ENCODE data around the gene PRKCE.
"Not testable (repeated sequence)": the region's sequence is repeated elsewhere in the genome, so short reads cannot be mapped to it uniquely, and the experiment has no call there.

Gene PRKCE

GRCh38 chr2:45856391-45857274, 205.2 kb downstream of the PRKCE start:
- in situ Hi-C loops (cut with MboI; ENCODE audit: low sequenced_read_pairs, unreplicated experiment): no loop called here
- no peak for TF ChIP-seq CTCF (IDR thresholded peaks at IDR 0.05; ENCODE audit: borderline replicate concordance, control extremely low read depth, extremely low read depth, insufficient read depth, missing control alignments)

GRCh38 chr2:45857275-45857609, 205.8 kb downstream of the PRKCE start:
- no peak for TF ChIP-seq CTCF (IDR thresholded peaks at IDR 0.05; ENCODE audit: borderline replicate concordance, control extremely low read depth, extremely low read depth, insufficient read depth, missing control alignments)
- in situ Hi-C loops (cut with MboI; ENCODE audit: low sequenced_read_pairs, unreplicated experiment): no loop called here
- no peak for DNase-seq (ENCODE audit: low spot score)

More at GRCh38 chr2:45856391-45857274, 205.2 kb downstream of the PRKCE start:
- no peak for DNase-seq (ENCODE audit: low spot score)

GRCh38 chr2:45857867-45858520, 206.5 kb downstream of the PRKCE start:
- in situ Hi-C loops (cut with MboI; ENCODE audit: low sequenced_read_pairs, unreplicated experiment): no loop called here
- no peak for DNase-seq (ENCODE audit: low spot score)
- no peak for TF ChIP-seq CTCF (IDR thresholded peaks at IDR 0.05; ENCODE audit: borderline replicate concordance, control extremely low read depth, extremely low read depth, insufficient read depth, missing control alignments)

- DNase-seq (ENCODE audit: low spot score): not testable (repeated sequence)
Observed at GRCh38 chr2:45858872-45859271, 207.4 kb downstream of the PRKCE start.

GRCh38 chr2:45859682-45860081, 208.2 kb downstream of the PRKCE start:
- no peak for DNase-seq (ENCODE audit: low spot score)
- in situ Hi-C loops (cut with MboI; ENCODE audit: low sequenced_read_pairs, unreplicated experiment): no loop called here
- no peak for TF ChIP-seq CTCF (IDR thresholded peaks at IDR 0.05; ENCODE audit: borderline replicate concordance, control extremely low read depth, extremely low read depth, insufficient read depth, missing control alignments)

More at GRCh38 chr2:45858872-45859271, 207.4 kb downstream of the PRKCE start:
- in situ Hi-C loops (cut with MboI; ENCODE audit: low sequenced_read_pairs, unreplicated experiment): not testable (repeated sequence)

GRCh38 chr2:45860136-45861121, 209.0 kb downstream of the PRKCE start:
- in situ Hi-C loops (cut with MboI; ENCODE audit: low sequenced_read_pairs, unreplicated experiment): no loop called here
- no peak for TF ChIP-seq CTCF (IDR thresholded peaks at IDR 0.05; ENCODE audit: borderline replicate concordance, control extremely low read depth, extremely low read depth, insufficient read depth, missing control alignments)
- DNase-seq (ENCODE audit: low spot score): no peak
